Upper lobe of right lung (tissue), 1 donor: ENCODE results near the gene NDST1. TPM values are rescaled to one million over a fixed set of nuclear protein-coding genes. Genes with fewer than 3 reads are reported as not detected.
A peak's percentile ranks its signal among the peaks of the same experiment; 100 is the strongest.

Source experiments
- ATAC-seq: fragments of 200-7000 bp; cut with Tn5 transposase; one replicate; pipeline ENCODE4 v1.9.1; 2020; ENCODE audit warnings: mild to moderate bottlenecking, moderate library complexity
- DNase-seq: peaks from one replicate; pipeline ENCODE4 v3.0.0-alpha.2; 2020
- H3K27ac ChIP-seq: fragments of 200-600 bp; one replicate; pipeline ENCODE4 v1.8.0; 2022
- H3K27me3 ChIP-seq: fragments of 200-600 bp; one replicate; pipeline ENCODE4 v1.8.0; 2022; ENCODE audit warnings: mild to moderate bottlenecking
- H3K36me3 ChIP-seq: fragments of 200-600 bp; one replicate; pipeline ENCODE4 v1.8.0; 2022
- H3K4me1 ChIP-seq: fragments of 200-600 bp; one replicate; pipeline ENCODE4 v1.8.0; 2022
- H3K4me3 ChIP-seq: fragments of 200-600 bp; one replicate; pipeline ENCODE4 v1.8.0; 2022; ENCODE audit warnings: mild to moderate bottlenecking
- H3K9me3 ChIP-seq: fragments of 200-600 bp; one replicate; pipeline ENCODE4 v1.8.0; 2022
- intact Hi-C: fragments of 100-400 bp; cut with DNase I; formaldehyde crosslinking; loops from one replicate; pipeline ENCODE4 v1.11.0; 2022
- total RNA-seq: library from RNA; stranded (reverse); fragmentation: NEBNext Ultra II Directional; extraction: Animal tissue kit (Norgen Biotek cat#: 25700); gene quantifications from one replicate; pipeline ENCODE4 v1.2.1, GENCODE V29; 2021
- TF ChIP-seq, protein P1 (sequence below): fragments of 200-600 bp; IDR thresholded peaks from one replicate; pipeline ENCODE4 v1.8.0; 2022; ENCODE audit warnings: antibody characterized with exemption
- donor health status: DM: no; HTN: yes; CAD: no; lungs with severe emphysema.

Gene NDST1
- total RNA-seq, 1 donor from 2014 or later: 143 TPM

GRCh38 chr5:150520747-150521521 lies 13.0 kb downstream of the NDST1 start:
- Histone ChIP-seq H3K36me3 (peaks cover 28% of the 10 kb centered on the region), H3K4me1 (peaks cover 72% of the 10 kb centered on the region), H3K4me3 (no peak overlapping the region), H3K9me3 (no peaks in the 10 kb centered on the region), H3K27ac (peak overlapping the region; percentile 11), H3K27me3 (no peaks in the 10 kb centered on the region)
- TF ChIP-seq, protein P1, sequence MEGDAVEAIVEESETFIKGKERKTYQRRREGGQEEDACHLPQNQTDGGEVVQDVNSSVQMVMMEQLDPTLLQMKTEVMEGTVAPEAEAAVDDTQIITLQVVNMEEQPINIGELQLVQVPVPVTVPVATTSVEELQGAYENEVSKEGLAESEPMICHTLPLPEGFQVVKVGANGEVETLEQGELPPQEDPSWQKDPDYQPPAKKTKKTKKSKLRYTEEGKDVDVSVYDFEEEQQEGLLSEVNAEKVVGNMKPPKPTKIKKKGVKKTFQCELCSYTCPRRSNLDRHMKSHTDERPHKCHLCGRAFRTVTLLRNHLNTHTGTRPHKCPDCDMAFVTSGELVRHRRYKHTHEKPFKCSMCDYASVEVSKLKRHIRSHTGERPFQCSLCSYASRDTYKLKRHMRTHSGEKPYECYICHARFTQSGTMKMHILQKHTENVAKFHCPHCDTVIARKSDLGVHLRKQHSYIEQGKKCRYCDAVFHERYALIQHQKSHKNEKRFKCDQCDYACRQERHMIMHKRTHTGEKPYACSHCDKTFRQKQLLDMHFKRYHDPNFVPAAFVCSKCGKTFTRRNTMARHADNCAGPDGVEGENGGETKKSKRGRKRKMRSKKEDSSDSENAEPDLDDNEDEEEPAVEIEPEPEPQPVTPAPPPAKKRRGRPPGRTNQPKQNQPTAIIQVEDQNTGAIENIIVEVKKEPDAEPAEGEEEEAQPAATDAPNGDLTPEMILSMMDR: no peak
- intact Hi-C loops: no loop called here
- ATAC-seq (no peak), DNase-seq (no peak)

DNA sequence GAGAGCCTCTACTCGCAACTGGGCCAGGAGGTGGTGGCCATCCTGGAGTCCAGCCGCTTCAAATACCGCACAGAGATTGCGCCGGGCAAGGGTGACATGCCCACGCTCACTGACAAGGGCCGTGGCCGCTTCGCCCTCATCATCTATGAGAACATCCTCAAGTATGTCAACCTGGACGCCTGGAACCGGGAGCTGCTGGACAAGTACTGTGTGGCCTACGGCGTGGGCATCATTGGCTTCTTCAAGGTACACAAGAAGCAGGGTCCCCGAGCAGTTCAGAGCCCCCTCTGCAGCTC lies 13.5 kb downstream of the NDST1 start:
- intact Hi-C loops: no loop called here
- Histone ChIP-seq H3K4me1 (peaks cover 69% of the 10 kb centered on the region), H3K27ac (no peak overlapping the region)

DNA sequence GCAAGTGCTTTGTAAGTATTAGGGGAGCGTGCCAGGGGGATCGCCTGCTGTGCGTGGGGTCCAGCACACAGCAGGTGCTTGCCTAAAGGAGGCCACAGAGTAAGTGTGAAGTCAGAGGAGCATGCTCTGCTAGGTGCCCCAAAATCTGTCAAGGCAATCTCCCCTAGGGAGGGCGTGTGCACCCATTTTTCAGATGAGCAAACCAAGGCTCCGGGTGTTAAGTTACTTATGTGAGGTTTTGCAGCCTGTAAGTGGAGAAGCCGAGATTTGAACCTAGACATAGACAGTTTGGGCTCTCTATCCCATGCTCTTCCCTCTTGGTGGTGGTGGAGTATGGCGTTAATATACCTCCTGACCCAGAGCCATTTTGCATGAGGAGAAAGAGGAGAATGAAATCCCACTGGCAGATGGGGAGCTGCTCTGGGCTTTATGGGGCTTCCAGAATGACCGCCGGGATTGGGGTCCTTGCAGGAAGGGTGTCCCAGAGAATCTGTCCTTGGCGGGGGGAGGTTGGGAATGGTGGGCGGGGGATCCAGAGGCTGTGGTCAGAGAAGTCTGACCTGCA lies 14.1 kb downstream of the NDST1 start:
- Histone ChIP-seq H3K4me1 (peaks cover 69% of the 10 kb centered on the region), H3K27me3 (no peaks in the 10 kb centered on the region), H3K27ac (peak overlapping the region; percentile 9), H3K4me3 (no peak overlapping the region), H3K9me3 (no peaks in the 10 kb centered on the region), H3K36me3 (peaks cover 30% of the 10 kb centered on the region)
- TF ChIP-seq, protein P1: no peak
- ATAC-seq (no peak), DNase-seq (no peak)
- intact Hi-C loops: no loop called here

More for the DNA sequence above, 13.5 kb downstream of the NDST1 start:
- TF ChIP-seq, protein P1: no peak
- no peak overlapping the region for H3K4me3 ChIP-seq
- DNase-seq (no peak), ATAC-seq (no peak)
- H3K9me3 ChIP-seq: no peaks in the 10 kb centered on the region
- H3K27me3 ChIP-seq: no peaks in the 10 kb centered on the region
- peaks cover 28% of the 10 kb centered on the region for H3K36me3 ChIP-seq

DNA sequence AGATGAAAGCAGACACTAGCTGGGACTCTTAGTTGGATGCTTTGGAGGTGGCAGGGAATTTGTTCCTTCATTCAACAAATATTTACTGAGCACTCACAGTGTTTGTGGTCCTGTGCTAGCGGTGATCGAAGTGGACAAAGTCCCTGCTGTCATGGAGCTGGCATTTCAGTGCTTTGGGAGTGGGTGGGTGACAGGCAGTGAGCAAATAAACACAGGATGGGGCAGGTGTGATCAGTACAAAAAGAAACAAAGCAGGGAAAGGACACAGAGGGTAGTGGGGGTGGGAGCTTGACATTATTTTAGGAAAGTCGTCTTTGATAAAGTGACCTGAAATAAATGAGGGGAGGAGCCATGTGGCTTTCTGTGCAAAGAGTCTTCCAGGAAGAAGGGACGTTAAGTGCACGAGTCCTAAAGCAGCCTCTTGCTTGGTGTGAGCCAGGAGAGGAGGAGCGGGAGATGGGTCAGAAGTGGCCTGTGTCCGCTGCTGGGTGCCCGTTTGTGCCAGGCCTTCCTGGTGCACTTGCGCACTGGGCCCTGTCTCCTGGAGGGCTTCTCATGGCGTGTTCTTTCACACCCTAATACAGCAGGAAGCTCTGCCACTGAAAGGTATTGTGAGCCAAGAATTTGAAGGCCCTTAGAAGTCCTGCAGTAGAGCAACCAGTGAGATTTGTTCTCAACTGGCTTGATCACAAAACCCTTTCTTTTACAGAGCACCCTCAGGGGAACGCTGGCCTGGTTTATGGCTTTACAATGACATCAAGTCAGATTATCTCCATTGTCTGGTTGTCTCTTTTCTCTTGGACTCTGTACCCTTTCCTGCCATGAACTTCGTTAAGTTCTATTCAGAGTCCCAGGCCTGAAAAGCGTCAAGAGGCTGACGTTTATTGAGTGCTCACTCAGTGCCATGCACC lies 14.8 kb downstream of the NDST1 start:
- no peaks in the 10 kb centered on the region for H3K9me3 ChIP-seq
- peak overlapping the region; percentile 9 for H3K27ac ChIP-seq
- peaks cover 37% of the 10 kb centered on the region for H3K36me3 ChIP-seq
- ATAC-seq (peak; percentile 69), DNase-seq (no peak)
- H3K4me1 ChIP-seq: peaks cover 62% of the 10 kb centered on the region
- TF ChIP-seq, protein P1: no peak
- no peaks in the 10 kb centered on the region for H3K27me3 ChIP-seq
- no peak overlapping the region for H3K4me3 ChIP-seq
- intact Hi-C loops: no loop called here

- DNase-seq: no peak
- intact Hi-C loops: no loop called here
- peak; percentile 52 for ATAC-seq
Observed at GRCh38 chr5:150523472-150524350, 15.8 kb downstream of the NDST1 start.

More at GRCh38 chr5:150523472-150524350, 15.8 kb downstream of the NDST1 start:
- no peaks in the 10 kb centered on the region for H3K27me3 ChIP-seq
- H3K9me3 ChIP-seq: no peaks in the 10 kb centered on the region
- H3K36me3 ChIP-seq: peaks cover 44% of the 10 kb centered on the region
- H3K4me1 ChIP-seq: peaks cover 52% of the 10 kb centered on the region
- H3K27ac ChIP-seq: peak overlapping the region; percentile 9
- no peak overlapping the region for H3K4me3 ChIP-seq
- TF ChIP-seq, protein P1: peak; percentile 54
